Endothelial cell of umbilical vein (primary cell): Measurements from ENCODE around the gene ITGB2.

Experiments
- EZH2 ChIP-seq: IDR thresholded peaks from 2 replicates; pipeline ENCODE4 v1.6.1; 2012; ENCODE audit warnings: borderline replicate concordance, low read depth, mild to moderate bottlenecking, moderate library complexity, low read length, inconsistent platforms; ENCODE audit not compliant: severe bottlenecking
- MYC ChIP-seq: IDR thresholded peaks from one replicate; pipeline ENCODE4 v1.6.1; 2011; ENCODE audit warnings: mild to moderate bottlenecking, low read depth, low read length
- POLR2A ChIP-seq: IDR thresholded peaks from 2 replicates; pipeline ENCODE4 v1.6.1; 2012; ENCODE audit warnings: low read depth, mild to moderate bottlenecking, control low read depth, low read length
- POLR2AphosphoS5 ChIP-seq: IDR thresholded peaks from 2 replicates; pipeline ENCODE4 v1.6.1; 2012; ENCODE audit warnings: low read depth, mild to moderate bottlenecking, control low read depth, low read length, moderate library complexity; ENCODE audit not compliant: insufficient read depth
- TF ChIP-seq, protein P1 (sequence below), 2 donors: IDR thresholded peaks; 1 replicate in 1 of 2; 2 replicates in 1 of 2; pipeline ENCODE4 v1.5.1; 2011; ENCODE audit warnings: low read length in 2 of 2, mild to moderate bottlenecking in 2 of 2, moderate library complexity in 2 of 2, control low read depth in 1 of 2, inconsistent platforms in 1 of 2, low read depth in 1 of 2; ENCODE audit not compliant: insufficient read depth in 1 of 2; ENCODE audit errors: extremely low read depth in 1 of 2

DNA sequence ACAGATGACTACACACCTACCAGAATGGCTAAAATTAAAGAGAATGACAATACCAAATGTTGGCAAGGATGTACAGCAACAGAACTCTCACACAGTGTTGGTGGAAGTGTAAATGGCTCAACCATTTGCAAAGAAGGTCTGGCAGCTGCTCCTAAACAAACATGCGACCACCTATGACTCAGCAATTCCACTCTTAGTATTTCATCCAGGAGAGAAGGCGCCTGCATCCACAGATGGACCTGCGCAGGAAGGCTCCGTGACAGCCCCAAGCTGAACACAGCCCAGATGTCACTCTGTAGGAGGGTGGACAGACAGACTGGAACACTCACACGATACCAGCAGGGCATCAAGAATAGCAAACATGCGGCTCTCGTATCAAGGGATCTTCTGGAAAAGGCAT, 53.9 kb downstream of the ITGB2 start:
- TF ChIP-seq, protein P1, sequence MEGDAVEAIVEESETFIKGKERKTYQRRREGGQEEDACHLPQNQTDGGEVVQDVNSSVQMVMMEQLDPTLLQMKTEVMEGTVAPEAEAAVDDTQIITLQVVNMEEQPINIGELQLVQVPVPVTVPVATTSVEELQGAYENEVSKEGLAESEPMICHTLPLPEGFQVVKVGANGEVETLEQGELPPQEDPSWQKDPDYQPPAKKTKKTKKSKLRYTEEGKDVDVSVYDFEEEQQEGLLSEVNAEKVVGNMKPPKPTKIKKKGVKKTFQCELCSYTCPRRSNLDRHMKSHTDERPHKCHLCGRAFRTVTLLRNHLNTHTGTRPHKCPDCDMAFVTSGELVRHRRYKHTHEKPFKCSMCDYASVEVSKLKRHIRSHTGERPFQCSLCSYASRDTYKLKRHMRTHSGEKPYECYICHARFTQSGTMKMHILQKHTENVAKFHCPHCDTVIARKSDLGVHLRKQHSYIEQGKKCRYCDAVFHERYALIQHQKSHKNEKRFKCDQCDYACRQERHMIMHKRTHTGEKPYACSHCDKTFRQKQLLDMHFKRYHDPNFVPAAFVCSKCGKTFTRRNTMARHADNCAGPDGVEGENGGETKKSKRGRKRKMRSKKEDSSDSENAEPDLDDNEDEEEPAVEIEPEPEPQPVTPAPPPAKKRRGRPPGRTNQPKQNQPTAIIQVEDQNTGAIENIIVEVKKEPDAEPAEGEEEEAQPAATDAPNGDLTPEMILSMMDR (IDR thresholded peaks at IDR 0.05; ENCODE audit: extremely low read depth in 1 of 2, insufficient read depth in 1 of 2, low read depth in 1 of 2, low read length in 2 of 2), result no peak
- TF ChIP-seq POLR2A, result no peak
- TF ChIP-seq EZH2, result no peak
- no peak for TF ChIP-seq MYC
- TF ChIP-seq POLR2AphosphoS5, result peak; percentile 50
